GM10266 (cell line): ENCODE results near the gene ACAD8.
A peak's percentile ranks its signal among the peaks of the same experiment; 100 is the strongest.

Experiments used
- DNase-seq: peaks from one replicate; pipeline ENCODE4 v3.0.0; 2012; ENCODE audit errors: extremely low spot score
- CTCF ChIP-seq: IDR thresholded peaks from 2 replicates; pipeline ENCODE4 v1.5.1; 2012; ENCODE audit warnings: mild to moderate bottlenecking, low read depth; ENCODE audit not compliant: control insufficient read depth, insufficient read depth; ENCODE audit errors: missing control alignments

ACAD8 gene

GRCh38 chr11:134253188-134253993 is at the start of gene ACAD8, which contains the start of gene THYN1:
Gene ACAD8 (plus strand): TSS chr11:134253568. CDS start chr11:134253601, 33 bp downstream.
Gene THYN1 (minus strand): TSS chr11:134253352. CDS start chr11:134252882, 470 bp downstream.
- no peak for TF ChIP-seq CTCF
- peak; percentile 97 for DNase-seq

GRCh38 chr11:134205729-134206128 is 47.6 kb upstream of the ACAD8 start:
- no peak for DNase-seq
- no peak for TF ChIP-seq CTCF

DNA sequence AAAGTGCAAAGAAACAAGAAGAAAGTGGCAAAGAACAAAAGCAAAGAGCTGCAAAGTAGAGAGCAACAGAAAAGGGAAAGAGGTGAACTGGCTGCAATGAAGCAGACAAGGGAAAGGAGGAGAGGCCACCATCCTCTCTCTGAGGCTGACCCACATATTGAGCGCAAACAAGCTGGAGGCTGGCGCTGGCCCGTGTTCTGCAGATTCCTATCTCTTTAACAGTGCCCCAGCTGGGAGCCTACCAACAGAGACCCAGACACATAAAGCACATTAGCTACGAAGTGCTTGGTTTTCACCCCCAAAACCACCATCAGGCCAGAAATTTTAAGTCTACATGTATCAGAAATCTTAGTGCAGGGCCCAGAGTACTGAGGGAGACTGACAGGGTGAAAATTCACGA is 47.2 kb upstream of the ACAD8 start:
- no peak for TF ChIP-seq CTCF

GRCh38 chr11:134207538-134208239 is 45.7 kb upstream of the ACAD8 start:
- DNase-seq = no peak
- peak; percentile 64 for TF ChIP-seq CTCF

More for the DNA sequence above, 47.2 kb upstream of the ACAD8 start:
- no peak for DNase-seq

DNA sequence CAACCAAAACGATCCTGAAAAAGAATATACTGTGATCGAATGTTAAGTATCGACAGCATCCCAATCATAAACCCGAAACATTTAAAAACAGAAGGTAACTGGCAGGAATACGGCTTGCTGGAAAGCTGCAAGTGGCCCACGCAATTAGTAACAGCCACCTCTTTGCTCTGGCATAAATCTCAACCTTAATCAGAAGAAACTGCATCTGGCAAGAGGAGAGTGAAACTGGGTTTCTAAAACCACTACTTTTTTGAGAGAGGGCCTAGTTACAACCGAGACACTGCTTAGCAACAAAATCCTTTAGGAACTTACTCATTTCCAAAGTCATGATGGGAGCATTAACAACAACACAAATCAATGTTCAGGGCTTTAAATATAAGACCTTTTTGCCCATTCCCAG is 37.5 kb upstream of the ACAD8 start:
- TF ChIP-seq CTCF = no peak
- DNase-seq = no peak

GRCh38 chr11:134216816-134217215 is 36.6 kb upstream of the ACAD8 start:
- no peak for DNase-seq
- TF ChIP-seq CTCF = no peak

DNA sequence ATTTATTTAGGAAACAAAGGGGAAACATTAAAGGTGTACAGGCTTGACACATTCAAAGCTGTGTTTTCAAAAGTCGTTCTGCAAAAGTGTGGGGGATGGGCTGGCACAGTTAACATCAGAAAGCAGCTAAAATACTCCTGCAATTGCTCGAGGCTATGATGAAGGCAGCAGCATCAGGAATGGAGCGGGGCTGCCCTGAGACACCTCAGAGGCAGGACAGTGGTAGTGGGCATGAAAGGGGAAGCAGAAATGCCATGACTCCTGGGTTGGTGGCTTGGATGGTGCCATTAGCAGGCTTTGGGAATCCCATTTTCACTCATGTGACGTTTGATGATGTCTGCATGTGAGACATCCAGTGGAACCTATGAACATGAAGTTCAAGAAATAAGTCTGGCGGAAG is 30.2 kb upstream of the ACAD8 start:
- DNase-seq = no peak
- no peak for TF ChIP-seq CTCF
